Hepatocyte (in vitro differentiated cells): ENCODE data around the gene PTPRN2.

Source experiments
- CTCF ChIP-seq: fragments of 200-600 bp; sonication (generic); IDR thresholded peaks from 2 replicates; pipeline ENCODE4 v1.5.1; 2016; ENCODE audit warnings: antibody characterized with exemption, mild to moderate bottlenecking; ENCODE audit not compliant: poor library complexity
- EZH2 ChIP-seq: fragments of 200-600 bp; sonication (generic); IDR thresholded peaks from 2 replicates; pipeline ENCODE4 v1.6.1; 2016; ENCODE audit warnings: antibody characterized with exemption, mild to moderate bottlenecking, borderline replicate concordance

GRCh38 chr7:157853789-157854065 lies 733.9 kb downstream of the PTPRN2 start:
- no peak for TF ChIP-seq EZH2
- TF ChIP-seq CTCF: no peak
